HCEC 1CT (cell line): ENCODE results near the gene CD200R1L.
A peak's percentile ranks its signal among the peaks of the same experiment; 100 is the strongest.

Source experiments
- DNase-seq: peaks from one replicate; pipeline ENCODE4 v3.0.0-alpha.2; 2017

Gene CD200R1L

DNA sequence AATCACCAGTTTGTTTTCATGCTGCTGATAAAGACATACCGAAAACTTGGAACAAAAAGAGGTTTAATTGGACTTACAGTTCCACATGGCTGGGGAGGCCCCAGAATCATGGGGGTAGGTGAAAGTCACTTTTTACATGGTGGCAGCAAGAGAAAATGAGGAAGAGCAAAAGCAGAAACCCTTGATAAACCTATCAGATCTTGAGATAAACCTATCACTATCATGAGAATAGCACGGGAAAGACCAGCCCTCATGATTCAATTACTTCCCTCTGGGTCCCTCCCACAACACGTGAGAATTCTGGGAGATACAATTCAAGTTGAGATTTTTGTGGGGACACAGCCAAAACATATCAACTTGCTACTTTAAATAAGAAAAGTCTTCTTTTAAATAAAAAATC lies 28.9 kb downstream of the CD200R1L start:
- no peak for DNase-seq

DNA sequence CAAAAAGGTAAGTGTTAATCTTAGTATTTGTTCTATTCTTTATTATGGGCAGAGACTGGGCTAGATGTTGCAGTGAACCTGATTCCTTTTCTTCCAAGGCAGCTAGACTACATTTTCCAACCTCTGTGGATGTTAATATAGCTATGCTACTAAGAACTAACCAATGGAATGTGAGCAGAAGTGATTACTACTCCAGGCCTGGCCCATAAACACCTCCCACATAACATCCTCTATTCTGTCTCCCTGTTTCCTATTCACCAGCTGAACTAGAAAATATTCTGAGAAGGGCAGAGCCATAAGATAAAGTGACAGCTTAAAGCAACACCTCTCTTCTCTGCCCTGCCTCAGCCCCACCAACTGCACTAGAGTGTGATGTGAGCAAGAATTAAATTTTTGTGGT lies 29.4 kb downstream of the CD200R1L start:
- no peak for DNase-seq

DNA sequence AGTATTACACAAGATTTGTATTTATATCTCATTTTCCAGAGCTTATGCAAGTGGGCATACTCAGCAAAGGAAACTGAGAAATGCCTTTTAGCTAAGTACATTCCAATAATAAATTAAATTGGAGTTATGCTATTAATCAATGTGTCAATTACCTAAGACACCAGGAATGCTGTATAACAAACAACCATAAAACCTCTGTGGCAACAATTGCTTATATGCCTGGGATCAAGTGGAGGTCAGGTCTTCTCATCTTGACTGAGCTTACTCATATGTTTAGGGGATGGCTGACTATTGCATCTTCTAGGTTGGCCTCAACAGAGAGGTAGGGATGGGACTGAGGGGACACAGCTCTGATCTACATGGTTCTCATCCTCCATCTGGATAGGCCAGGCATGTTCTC lies 30.7 kb downstream of the CD200R1L start:
- DNase-seq = peak; percentile 60

DNA sequence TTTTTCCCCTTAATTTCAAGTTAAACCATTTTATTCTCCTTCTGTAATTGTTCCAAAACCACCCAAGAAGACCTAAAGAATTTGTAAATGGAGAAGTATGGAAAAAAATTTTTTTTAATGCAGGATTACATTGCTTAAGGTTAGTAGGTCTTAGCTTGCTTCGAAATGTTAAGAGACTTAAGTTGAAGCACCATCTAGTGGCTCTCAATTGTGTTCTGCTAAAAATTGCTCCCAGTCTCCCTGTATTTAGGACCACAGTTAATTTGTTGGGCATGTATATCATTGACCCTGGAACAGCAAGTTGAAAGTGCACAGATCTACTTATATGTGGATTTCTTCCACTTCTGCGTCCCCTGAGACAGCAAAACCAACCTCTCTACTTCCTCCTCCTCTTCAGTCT lies 32.4 kb downstream of the CD200R1L start:
- peak; percentile 71 for DNase-seq

DNA sequence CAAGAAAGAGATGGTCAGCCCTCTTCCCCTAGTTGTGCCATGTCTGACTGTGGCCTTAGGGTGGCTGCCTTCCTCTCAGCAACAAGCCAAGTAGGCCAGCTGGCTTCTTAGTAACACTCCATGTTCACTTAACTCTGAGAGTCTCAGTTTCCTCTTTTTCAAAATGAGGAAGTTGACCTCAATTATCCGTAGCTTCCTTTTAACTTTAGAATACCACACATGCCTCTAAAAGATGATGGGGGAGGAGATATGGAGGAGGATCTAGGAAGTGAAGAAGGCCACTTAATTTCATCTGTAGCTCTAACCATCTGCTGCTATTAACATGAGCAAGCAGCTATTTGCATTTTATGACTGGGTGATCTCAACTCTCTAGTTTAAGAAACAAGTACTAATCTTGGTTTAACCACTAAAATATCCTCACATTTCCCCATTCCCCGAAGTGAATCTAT lies 32.9 kb downstream of the CD200R1L start:
- DNase-seq = peak; percentile 10

DNA sequence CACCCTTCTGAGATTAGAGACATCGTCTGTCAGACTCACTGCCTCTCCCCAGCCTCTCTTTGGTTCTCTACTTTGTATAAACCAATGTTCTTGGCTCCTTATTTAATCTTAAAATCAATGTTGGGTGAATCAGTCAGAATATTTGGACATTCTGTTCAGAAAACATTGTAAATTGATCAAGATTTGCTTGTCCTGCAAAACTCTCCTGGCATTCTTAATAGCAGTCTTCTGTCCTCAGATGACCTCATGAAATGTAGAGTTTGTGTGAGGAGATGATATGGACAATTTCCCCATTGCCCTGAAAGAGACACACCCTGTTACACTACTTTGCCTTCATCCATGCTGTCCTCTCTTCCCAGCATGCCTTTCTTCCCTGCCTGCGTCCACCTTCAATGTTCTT lies 33.6 kb downstream of the CD200R1L start:
- no peak for DNase-seq

DNA sequence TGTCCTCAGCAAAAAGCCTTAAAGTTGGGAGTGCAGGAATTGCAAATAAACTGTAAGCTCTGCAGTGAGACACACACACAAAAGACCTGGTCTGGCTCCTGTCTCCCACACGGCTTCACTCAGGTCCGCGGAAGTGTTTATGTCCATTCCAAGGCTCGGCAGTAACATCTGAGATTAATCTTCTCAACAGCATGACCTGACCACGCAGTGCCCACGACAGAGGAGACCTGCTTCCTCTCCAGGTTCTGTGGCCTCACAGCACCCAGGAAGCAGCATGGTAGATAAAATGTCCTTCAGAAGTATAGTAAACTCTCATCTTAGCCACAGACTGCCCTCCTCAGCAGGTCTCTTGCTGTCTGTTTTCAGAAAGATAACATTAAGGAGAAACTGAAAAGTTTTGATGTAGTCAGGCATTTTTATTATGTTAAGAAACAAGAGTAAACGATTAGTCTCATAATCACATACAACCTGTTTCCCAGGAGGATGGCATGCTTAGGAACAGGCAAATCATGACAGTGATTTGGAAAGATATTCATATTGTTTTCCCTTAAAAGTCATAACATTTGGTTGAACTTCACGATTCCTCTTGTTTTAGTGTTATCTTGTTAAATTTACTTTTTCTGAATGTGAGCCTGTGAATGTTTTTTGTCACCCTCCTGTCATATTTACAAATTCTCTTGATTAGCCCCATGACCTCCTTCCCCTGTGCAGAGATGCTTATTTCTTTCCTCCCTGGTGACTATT lies 34.6 kb downstream of the CD200R1L start:
- no peak for DNase-seq

DNA sequence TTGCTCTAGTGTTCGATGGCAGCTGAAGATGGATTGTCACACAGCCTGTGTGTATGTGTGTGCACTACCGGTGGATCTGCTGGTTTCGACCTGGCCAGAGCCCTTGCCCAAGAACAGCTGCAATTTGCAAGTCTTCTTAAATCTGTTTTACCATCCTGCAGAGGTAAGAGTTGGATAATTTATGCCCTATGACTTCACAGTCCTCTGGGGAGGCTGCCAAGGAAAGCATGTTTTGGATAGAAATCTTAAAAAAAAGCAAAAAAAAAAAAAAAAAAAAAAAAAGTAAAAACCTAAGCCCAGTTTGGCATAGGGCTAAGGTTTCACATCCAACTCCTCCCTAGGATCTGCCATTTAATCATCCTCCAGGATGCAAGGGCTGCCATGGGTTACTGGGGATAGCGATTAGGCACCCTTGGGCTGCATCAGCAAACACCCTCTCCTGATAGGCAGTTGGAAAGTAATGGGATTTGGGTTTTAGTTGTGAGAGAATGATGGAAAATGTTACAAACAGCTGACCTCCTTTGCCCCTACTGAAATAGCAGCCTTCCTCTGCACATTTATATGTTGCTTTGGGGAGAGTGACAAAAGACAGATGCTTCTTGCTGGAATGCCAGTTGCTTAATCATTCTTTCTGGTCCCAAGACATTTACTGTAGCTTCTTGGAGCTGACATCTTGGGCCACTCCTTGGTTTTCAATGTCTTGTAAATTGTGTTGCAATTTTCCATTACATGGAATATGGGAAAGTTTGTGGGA lies 35.4 kb downstream of the CD200R1L start:
- DNase-seq = peak; percentile 64

DNA sequence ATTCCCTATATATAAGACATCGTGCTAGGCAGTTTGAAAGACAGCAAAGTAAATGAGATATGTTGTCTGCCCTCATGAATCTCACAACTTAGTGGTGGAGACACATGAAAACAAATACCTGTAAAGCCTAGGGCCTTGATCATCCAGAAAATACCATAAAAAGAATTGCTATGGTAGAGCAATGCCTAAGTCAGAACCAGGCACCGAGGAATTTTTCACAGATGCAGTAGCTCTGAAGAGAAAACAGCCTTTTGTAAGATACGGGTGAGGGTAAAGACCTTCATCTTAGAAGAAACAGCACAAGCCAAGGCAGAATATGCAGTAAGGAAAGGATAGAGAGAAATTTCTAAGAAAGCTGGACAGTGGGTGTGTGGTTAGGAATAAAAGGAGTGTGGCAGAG lies 36.1 kb downstream of the CD200R1L start:
- DNase-seq = no peak

DNA sequence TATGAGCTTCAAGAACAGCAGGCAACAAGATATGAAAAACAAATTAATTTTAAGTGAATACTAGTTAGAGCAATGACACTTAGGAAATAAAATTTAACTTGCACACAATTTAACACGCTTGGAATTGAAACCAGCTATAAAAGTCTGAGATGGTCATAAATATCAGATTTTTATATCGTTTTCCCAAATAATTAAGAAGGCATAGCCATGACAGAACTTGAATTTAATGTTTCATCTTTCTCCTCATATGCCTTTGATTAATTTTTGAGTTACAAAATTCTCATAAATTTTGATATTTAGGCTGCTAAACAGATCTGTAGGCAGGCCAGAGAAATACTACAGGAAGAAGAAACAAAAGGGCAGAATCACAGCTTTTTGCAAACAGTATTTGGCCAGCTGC lies 38.5 kb downstream of the CD200R1L start:
- no peak for DNase-seq

DNA sequence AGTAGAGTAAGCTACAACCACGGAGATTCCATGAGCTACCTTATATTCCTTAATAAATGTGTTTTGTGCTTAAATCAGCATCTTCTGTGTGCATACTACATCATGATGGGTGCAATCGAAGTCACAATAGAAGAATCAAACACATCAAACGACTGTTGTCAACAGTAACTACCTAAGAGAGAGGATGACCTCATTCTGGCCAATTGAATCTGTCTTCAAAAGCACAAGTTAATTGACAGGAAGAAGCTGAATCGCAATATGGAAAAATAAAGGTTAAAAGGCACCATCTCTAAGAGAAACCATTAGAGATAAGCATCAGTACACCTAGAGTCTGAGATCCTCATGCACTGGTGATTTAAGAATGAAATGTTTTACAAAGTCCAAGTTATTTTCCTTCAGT lies 39.0 kb downstream of the CD200R1L start:
- DNase-seq = no peak

DNA sequence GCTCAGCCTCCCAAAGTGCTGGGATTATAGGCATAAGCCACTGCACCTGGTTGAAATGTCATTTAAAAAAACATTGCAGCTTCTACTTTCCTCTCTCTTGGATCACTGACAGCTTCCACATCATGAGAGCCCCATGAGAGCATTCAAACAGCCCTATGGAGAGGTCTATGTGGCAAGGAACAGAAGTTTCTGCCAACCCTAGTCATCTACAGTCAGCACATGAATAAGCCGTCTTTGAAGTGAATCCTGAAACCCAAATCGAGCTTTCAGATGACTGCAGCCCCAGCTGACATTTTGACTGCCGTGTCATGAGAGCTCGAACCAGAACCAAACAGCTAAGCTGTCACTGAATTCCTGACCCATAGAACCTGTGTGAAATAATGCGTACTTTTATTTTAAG lies 39.8 kb downstream of the CD200R1L start:
- DNase-seq = no peak

DNA sequence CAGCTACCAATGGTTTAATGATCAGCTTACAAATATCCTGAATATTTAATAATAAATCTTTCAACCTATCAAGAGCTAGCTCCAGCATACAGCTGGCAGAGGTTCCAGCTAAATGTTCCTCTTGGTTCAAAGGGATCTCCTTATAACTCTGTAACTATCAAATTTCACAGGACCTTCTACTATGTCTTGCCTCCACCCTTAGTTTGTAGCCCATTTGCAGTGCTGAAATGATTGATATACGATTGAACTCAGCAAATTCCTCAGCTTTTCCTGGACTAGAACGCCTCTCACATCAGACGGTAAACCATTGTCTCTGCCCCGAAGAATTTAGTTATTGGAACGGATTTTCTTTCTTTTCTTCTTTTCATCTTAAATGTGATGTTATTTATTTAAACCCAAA lies 41.5 kb downstream of the CD200R1L start:
- no peak for DNase-seq

DNA sequence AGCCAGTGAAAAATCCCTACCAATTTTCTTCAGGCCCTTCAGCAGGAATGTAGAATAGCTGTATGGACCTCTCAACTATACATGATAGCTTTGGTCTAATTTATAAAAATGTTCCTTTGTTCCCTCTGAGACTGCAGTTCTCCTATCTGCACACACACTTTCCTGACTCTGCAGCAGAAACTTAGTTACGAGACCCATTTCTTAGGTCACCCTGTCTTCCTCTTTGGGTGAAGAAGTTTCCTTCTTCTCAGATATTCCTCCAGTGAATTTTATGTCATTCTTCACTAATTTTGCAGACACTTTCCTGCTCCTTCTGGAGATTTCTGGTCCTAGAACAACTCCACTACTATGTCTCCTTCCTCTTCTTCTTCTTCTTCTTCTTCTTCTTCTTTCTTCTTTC lies 42.6 kb downstream of the CD200R1L start:
- no peak for DNase-seq

DNA sequence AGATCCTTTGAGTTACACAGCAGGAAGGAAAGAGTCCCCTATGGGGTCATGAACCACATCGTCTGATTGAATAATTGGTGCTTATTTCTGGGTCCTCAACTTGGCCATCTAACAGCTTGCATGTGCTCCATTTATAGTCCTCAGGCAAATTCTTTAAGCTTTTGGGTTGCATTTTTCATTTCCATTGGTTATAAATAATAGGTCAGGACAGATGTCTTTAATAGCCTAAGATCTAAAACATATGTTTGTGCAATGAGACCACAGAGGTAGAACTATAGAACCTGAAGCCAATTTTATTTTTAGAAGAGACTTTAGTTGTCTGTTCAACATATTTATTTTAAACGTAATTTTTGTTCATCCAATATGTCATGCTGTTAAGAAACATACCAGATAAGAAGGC lies 43.2 kb downstream of the CD200R1L start:
- no peak for DNase-seq

DNA sequence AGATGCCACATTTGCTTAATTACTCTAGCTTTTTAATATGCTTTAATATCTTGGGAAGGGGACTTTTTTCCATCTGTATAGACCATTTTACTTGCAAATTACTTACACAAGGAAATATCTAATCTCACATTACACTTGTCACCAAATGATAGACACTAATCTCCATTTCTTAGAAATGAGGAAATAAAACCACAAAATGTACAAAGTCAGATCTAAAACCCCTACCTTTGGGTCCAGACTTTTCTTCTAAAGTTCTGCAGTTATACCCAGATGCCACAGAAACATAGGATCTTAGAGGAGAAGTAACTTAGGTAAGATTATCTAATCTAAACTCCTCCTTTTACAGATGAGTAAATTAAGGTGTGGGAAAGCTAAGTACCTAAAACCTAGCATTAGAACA lies 44.3 kb downstream of the CD200R1L start:
- no peak for DNase-seq

DNA sequence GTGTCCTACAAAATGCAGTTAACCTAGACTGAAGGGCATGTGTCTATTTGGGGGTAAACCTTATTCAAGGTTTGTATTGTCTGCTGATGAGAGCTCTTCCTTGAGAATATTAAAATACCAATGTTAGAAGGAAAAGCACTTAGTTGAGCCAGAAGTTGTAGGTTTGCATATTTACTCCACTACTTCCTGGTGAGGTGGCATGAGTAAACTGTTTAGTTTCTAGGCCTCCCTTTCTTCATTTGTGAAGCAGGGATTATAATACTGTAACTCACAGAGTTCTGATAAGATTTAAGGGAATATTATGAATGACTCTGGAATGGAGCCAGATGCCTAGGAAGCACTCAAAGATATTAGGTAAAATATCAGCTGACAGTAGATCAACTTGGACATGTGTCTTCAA lies 46.7 kb downstream of the CD200R1L start:
- no peak for DNase-seq

DNA sequence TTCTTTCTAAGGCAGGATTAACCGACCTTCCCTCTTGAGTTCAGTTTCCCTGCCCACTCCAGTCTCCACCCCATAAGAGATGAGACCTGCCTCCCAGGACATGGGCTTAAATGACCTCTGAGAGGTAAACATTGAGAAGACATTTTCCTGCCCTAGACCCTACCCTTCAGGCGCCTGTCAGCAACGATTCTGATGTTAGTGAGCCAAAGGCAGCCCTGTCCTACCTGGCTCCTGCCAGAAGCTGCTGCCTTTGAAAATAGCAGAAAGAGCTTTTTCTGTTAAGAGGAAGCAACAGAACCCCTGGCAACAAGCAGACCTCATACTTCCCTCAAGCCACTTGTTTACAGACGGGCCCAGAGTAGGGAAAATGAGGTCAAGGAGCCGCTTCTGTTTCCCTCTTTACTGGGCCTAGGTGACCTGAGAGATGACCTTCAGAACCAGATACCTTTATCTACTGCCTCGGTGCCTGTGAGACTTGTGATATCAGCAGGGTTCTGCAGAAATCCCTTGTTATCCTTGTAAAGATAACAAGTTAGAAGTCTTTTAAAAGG lies 52.0 kb downstream of the CD200R1L start:
- DNase-seq = no peak

DNA sequence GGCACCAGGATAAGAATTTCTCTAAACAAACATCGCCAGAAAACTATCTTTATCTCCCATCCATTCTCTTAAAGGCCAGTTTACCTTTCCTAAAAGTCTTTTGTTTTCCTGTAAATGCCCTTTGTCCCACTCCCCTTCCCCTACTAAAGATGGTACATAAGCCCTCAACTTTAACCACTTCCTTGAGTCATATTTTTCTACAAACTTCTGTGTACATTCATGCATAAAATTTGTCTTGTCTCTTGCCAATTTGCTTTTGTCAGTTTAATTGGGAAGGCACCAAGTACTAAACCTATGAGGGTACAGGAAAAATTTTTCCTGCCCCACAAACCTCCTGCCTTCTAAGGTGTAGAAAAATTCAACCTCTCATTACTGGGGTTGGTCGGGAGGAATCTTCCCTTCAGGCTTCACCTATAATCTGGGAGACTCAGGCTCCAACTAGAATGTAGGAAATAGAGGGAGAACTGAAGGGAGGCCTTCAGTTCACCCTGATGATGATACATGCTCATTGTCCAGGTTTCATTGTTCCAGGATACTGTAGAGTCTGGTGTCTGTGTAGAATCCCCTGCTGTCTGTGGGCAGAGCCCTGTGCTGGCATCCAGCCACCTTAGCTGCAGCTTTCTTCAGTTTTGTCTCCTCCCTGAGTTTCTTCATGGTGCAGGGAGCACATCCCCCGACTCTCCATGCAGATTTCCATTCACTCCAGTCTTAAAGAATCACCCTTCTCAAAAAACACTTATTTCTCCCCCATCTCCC lies 53.2 kb downstream of the CD200R1L start:
- no peak for DNase-seq

DNA sequence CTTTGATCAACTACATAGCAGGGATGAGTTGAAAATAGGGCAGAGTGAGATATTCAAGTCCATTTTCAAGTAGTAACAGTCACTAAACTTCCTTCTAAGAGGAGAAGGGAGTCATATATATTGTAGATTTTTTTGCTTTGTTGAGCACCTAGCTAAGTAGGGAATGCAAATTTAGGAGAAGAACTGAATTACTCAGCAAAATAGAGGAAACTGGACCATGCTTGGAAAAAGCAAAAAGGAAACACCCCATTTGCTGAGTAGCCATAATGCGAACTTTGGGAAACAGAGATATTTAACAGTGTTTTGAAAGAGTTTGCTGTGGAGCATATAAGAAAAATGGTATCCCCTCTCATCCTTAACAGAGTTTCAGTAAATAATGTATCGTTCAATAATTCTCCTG lies 54.9 kb downstream of the CD200R1L start:
- no peak for DNase-seq

DNA sequence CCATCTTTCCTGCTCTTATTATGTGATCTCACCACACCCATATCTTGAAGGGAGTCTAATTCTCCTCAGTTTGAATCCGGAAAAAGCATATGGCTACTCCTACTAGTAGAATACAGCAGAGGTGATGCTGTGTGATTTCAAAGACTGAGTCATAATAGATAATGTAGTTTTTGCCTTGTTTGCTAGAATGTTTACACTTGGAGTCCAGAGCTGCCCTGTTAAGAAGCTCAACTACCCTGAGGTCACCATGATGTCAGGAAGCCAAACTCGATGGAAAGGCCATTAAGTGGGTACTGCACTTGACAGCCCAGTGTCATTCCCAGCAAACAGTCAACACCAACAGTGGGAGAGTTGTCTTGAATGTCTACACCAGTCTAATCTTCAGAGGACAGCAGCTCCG lies 56.9 kb downstream of the CD200R1L start:
- DNase-seq = no peak

DNA sequence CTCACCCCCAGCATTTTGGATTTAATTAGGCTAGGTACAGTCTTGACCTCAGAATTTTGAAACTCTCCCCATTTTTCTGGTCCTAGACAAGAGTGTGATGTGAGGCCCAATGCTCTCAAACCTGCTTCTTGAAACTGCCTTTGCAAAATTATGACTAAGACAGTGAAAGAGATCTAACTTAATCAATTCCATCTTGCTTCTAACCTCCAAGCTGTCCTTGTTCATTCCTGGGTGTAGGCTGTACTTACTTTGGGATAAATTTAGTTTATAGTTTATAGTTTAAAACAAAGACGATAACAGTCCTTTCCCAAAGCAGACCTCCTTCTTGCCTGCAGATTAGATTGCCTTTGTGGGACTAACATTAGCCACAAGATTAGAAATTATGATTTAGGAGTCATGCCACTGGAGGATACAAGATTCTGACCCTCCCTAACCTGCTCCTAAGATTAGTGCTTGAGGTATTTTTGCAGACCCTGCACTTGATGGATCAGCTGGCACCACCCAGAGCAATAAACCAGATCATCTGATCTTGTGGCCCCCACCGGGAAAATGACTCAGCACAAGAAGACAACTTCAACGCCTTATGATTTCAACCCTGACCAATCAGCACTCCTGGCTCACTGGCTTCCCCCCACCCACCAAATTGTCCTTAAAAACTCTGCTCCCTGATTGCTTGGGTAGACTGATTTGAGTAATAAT lies 59.6 kb downstream of the CD200R1L start:
- DNase-seq = no peak
